Heart right ventricle (tissue), 12 donors: ENCODE measurements around the gene TPD52L2. TPM values are rescaled to one million over a fixed set of nuclear protein-coding genes. Genes with fewer than 3 reads are reported as not detected.

ENCODE experiments used
- microRNA-seq, 2 donors: library from miRNA; unstranded; fragments of <30 nt; microRNA quantifications; one replicate each; pipeline ENCODE4 v1.2.0, GENCODE V29; 2021
- polyA plus RNA-seq, 2 donors: library from polyadenylated mRNA; stranded (reverse); fragments of 200-250 nt; gene quantifications; one replicate each; pipeline ENCODE4 v1.2.3, GENCODE V29; 2013
- total RNA-seq, 10 donors: library from RNA; stranded (reverse); fragmentation: NEBNext Ultra II Directional in 3 of 10; extraction: Animal tissue kit (Norgen Biotek cat#: 25700) in 3 of 10; gene quantifications; one replicate each; pipeline versions ENCODE4 v1.2.1 to v1.2.4, GENCODE V29; 2021 to 2023
- donor health status: ischemic (EF 13 %, LVEDD 7.1; RV severe dilation, severe dysfunction).
- donor health status: healthy with polysubstance abuse.
- donor health status: DM: no; HTN: yes; CAD: no.
- donor health status: DM: no; HTN: no; CAD: no.
- donor health status: ischemic (EF 25% LVEDD 6.9; RV normal size, moderate dysfunction).
- donor health status: ischemic (EF 25% LVEDD 5.7; RV mildly dilated, moderate dysfunction).
- donor health status: healthy.
- donor health status: nonischemic (EF 11% LVEDD 7.7; RV severe dilation, severe dysfunction).
- donor health status: DM: yes; HTN: yes; CAD: no.
- donor health status: PGD.
- donor health status: ischemic (EF 29% LVEDD 5.4; RV normal size, mild dysfunction).
- donor health status: nonischemic (EF 23%, LVEDD 6.1; RV moderate dilation, normal function).

Gene TPD52L2
- total and polyA plus RNA-seq, 12 donors: 50.6 to 119 (median 72.8) TPM

Small RNA genes within 50 kb of the gene (microRNA-seq; reads per million reads assigned to microRNA genes)
- gene MIR1914: 0 to 0.60 reads per million in 2 donors
- 0 reads per million in 2 donors for gene MIR941-1
- 0 reads per million in 2 donors for gene MIR941-2
- gene MIR941-3: 0 reads per million in 2 donors
- gene MIR941-4: 0 reads per million in 2 donors
- gene MIR941-5: 0 reads per million in 2 donors

Other genes with a start within 250 kb of the TPD52L2 start
- 1 to 10 TPM; 4.9 to 7.5 (median 5.8) TPM for gene GMEB2, start 238.2 kb upstream of the TPD52L2 start, total RNA-seq
- 1 to 10 TPM; 6.0 to 8.2 TPM for gene GMEB2, start 238.2 kb upstream of the TPD52L2 start, polyA plus RNA-seq
- gene STMN3, start 211.8 kb upstream of the TPD52L2 start, total RNA-seq: 1 to 10 TPM; 1.7 to 9.9 (median 3.9) TPM
- 1 to 10 TPM; 9.7 TPM for gene STMN3, start 211.8 kb upstream of the TPD52L2 start, polyA plus RNA-seq
- gene RTEL1, start 207.0 kb upstream of the TPD52L2 start, total RNA-seq: 10 to 100 TPM in 5 of 10 donors, 1 to 10 TPM in 5; 6.1 to 14.5 (median 10.3) TPM
- gene RTEL1, start 207.0 kb upstream of the TPD52L2 start, polyA plus RNA-seq: 10 to 100 TPM in 1 of 2 donors, 1 to 10 TPM in 1; 5.3 to 18.8 TPM
- gene TNFRSF6B, start 168.6 kb upstream of the TPD52L2 start, total RNA-seq: 1 to 10 TPM in 4 of 10 donors, under 1 TPM in 6; 0.26 to 5.1 (median 0.57) TPM
- gene TNFRSF6B, start 168.6 kb upstream of the TPD52L2 start, polyA plus RNA-seq: 10 to 100 TPM; 11.7 to 12.5 TPM
- 10 to 100 TPM; 34.9 to 51.6 (median 38.8) TPM for gene ARFRP1, start 157.3 kb upstream of the TPD52L2 start, total RNA-seq
- 10 to 100 TPM; 43.2 to 59.1 TPM for gene ARFRP1, start 157.3 kb upstream of the TPD52L2 start, polyA plus RNA-seq
- gene ZGPAT, start 157.2 kb upstream of the TPD52L2 start, total RNA-seq: 10 to 100 TPM; 11.8 to 21.7 (median 14.7) TPM
- 10 to 100 TPM; 26.5 to 44.7 TPM for gene ZGPAT, start 157.2 kb upstream of the TPD52L2 start, polyA plus RNA-seq
- 1 to 10 TPM in 9 of 10 donors, under 1 TPM in 1; 0.79 to 4.1 (median 2.7) TPM for gene LIME1, start 128.6 kb upstream of the TPD52L2 start, total RNA-seq
- gene LIME1, start 128.6 kb upstream of the TPD52L2 start, polyA plus RNA-seq: 10 to 100 TPM in 1 of 2 donors, 1 to 10 TPM in 1; 4.9 to 15.7 TPM
- 10 to 100 TPM; 64.4 to 85.3 (median 76.8) TPM for gene SLC2A4RG, start 125.5 kb upstream of the TPD52L2 start, total RNA-seq
- 100 to 1,000 TPM in 1 of 2 donors, 10 to 100 TPM in 1; 36.3 to 114 TPM for gene SLC2A4RG, start 125.5 kb upstream of the TPD52L2 start, polyA plus RNA-seq
- gene ZBTB46, start 34.0 kb upstream of the TPD52L2 start, total RNA-seq: 10 to 100 TPM; 10.2 to 25.4 (median 14.7) TPM
- gene ZBTB46, start 34.0 kb upstream of the TPD52L2 start, polyA plus RNA-seq: 10 to 100 TPM in 1 of 2 donors, 1 to 10 TPM in 1; 5.6 to 10.3 TPM
- not detected for gene ABHD16B, start 3.8 kb upstream of the TPD52L2 start, total RNA-seq
- under 1 TPM; 0.32 to 0.59 TPM for gene ABHD16B, start 3.8 kb upstream of the TPD52L2 start, polyA plus RNA-seq
- gene DNAJC5, start 29.9 kb downstream of the TPD52L2 start, total RNA-seq: 10 to 100 TPM; 32.8 to 52.2 (median 38.5) TPM
- 10 to 100 TPM; 19.5 to 23.8 TPM for gene DNAJC5, start 29.9 kb downstream of the TPD52L2 start, polyA plus RNA-seq
- 10 to 100 TPM; 27.3 to 70.4 (median 39.0) TPM for gene UCKL1, start 91.1 kb downstream of the TPD52L2 start, total RNA-seq
- 100 to 1,000 TPM in 1 of 2 donors, 10 to 100 TPM in 1; 36.3 to 130 TPM for gene UCKL1, start 91.1 kb downstream of the TPD52L2 start, polyA plus RNA-seq
- 10 to 100 TPM; 11.1 to 14.8 (median 13.7) TPM for gene ZNF512B, start 104.7 kb downstream of the TPD52L2 start, total RNA-seq
- 10 to 100 TPM in 1 of 2 donors, 1 to 10 TPM in 1; 4.6 to 11.8 TPM for gene ZNF512B, start 104.7 kb downstream of the TPD52L2 start, polyA plus RNA-seq
- gene SAMD10, start 114.4 kb downstream of the TPD52L2 start, total RNA-seq: 1 to 10 TPM; 3.4 to 8.4 (median 4.0) TPM
- gene SAMD10, start 114.4 kb downstream of the TPD52L2 start, polyA plus RNA-seq: 1 to 10 TPM; 3.9 to 8.8 TPM
- gene PRPF6, start 115.9 kb downstream of the TPD52L2 start, total RNA-seq: 10 to 100 TPM; 43.8 to 53.6 (median 48.1) TPM
- gene PRPF6, start 115.9 kb downstream of the TPD52L2 start, polyA plus RNA-seq: 10 to 100 TPM; 27.8 to 48.4 TPM
- gene C20orf204, start 170.9 kb downstream of the TPD52L2 start, total RNA-seq: under 1 TPM; 0.11 to 0.86 (median 0.39) TPM
- gene C20orf204, start 170.9 kb downstream of the TPD52L2 start, polyA plus RNA-seq: under 1 TPM; 0.49 to 0.88 TPM
- 100 to 1,000 TPM in 1 of 10 donors, 10 to 100 TPM in 9; 23.5 to 129 (median 51.9) TPM for gene SOX18, start 184.4 kb downstream of the TPD52L2 start, total RNA-seq
- 10 to 100 TPM; 37.2 to 60.0 TPM for gene SOX18, start 184.4 kb downstream of the TPD52L2 start, polyA plus RNA-seq
- 10 to 100 TPM; 40.8 to 51.0 (median 44.9) TPM for gene TCEA2, start 197.9 kb downstream of the TPD52L2 start, total RNA-seq
- 10 to 100 TPM; 35.0 to 54.9 TPM for gene TCEA2, start 197.9 kb downstream of the TPD52L2 start, polyA plus RNA-seq
- gene RGS19, start 214.2 kb downstream of the TPD52L2 start, total RNA-seq: 10 to 100 TPM in 1 of 10 donors, 1 to 10 TPM in 9; 1.8 to 13.1 (median 3.3) TPM
- 1 to 10 TPM; 4.5 to 6.4 TPM for gene RGS19, start 214.2 kb downstream of the TPD52L2 start, polyA plus RNA-seq
- 1 to 10 TPM in 1 of 10 donors, under 1 TPM in 9; 0.27 to 1.3 (median 0.42) TPM for gene OPRL1, start 214.8 kb downstream of the TPD52L2 start, total RNA-seq
- under 1 TPM; 0.19 to 0.29 TPM for gene OPRL1, start 214.8 kb downstream of the TPD52L2 start, polyA plus RNA-seq
- gene LKAAEAR1, start 219.1 kb downstream of the TPD52L2 start, total RNA-seq: not detected
- under 1 TPM in 1 of 2 donors, not detected in 1; 0.12 TPM for gene LKAAEAR1, start 219.1 kb downstream of the TPD52L2 start, polyA plus RNA-seq
- not detected for gene NPBWR2, start 242.3 kb downstream of the TPD52L2 start, total RNA-seq
- gene NPBWR2, start 242.3 kb downstream of the TPD52L2 start, polyA plus RNA-seq: not detected